WERI-Rb-1 (cell line): ENCODE measurements around the gene ROR2.

Experiments
- DNase-seq: peaks from one replicate; pipeline ENCODE4 v3.0.0-alpha.2; 2020
- H3K27ac ChIP-seq: fragments of 250-450 bp; sonication (Bioruptor Pico); 2 replicates; pipeline ENCODE4 v1.5.1; 2020; ENCODE audit warnings: mild to moderate bottlenecking, moderate library complexity
- H3K27me3 ChIP-seq: fragments of 250-450 bp; sonication (Bioruptor Pico); 2 replicates; pipeline ENCODE4 v1.5.1; 2021; ENCODE audit warnings: mild to moderate bottlenecking, low read depth, moderate library complexity; ENCODE audit not compliant: insufficient read depth, severe bottlenecking
- H3K36me3 ChIP-seq: fragments of 250-450 bp; sonication (Bioruptor Pico); 2 replicates; pipeline ENCODE4 v1.5.1; 2020; ENCODE audit warnings: mild to moderate bottlenecking, moderate library complexity
- H3K4me3 ChIP-seq: 2 replicates; pipeline ENCODE4 v1.5.1; 2011; ENCODE audit warnings: low read depth, mild to moderate bottlenecking, control low read depth, low read length
- H3K9me3 ChIP-seq: fragments of 250-450 bp; sonication (Bioruptor Pico); 2 replicates; pipeline ENCODE4 v1.5.1; 2021; ENCODE audit warnings: mild to moderate bottlenecking, moderate library complexity; ENCODE audit not compliant: severe bottlenecking
- CTCF ChIP-seq: IDR thresholded peaks from 2 replicates; pipeline ENCODE4 v1.5.1; 2011; ENCODE audit warnings: low read depth, mild to moderate bottlenecking, control low read depth, inconsistent platforms, low read length

ROR2 gene

DNA sequence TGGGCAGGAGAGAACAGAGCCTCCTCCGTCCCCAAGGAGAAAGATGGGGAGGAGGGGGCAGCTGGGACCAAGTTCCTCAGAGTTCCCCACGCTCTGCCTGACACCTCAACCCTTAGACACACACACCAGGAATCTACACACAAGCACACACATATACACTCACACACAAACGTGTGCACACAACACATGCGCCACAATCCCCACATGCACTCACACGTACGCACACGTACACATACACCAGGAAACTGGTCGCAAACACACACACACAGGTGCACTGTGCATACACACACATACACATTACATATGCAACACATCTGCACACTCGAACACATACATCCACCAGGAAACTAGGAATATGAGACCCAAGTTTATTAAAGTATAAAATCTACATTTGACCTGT lies 50.4 kb downstream of the ROR2 start:
- Histone ChIP-seq H3K36me3 (no peaks in the 10 kb centered on the region), H3K9me3 (no peaks in the 10 kb centered on the region), H3K27ac (peak overlapping the region; percentile 93), H3K4me3 (peak overlapping the region; percentile 30), H3K27me3 (no peaks in the 10 kb centered on the region)
- no peak for DNase-seq
- no peak for TF ChIP-seq CTCF

- no peaks in the 10 kb centered on the region for H3K9me3 ChIP-seq
- H3K36me3 ChIP-seq = no peaks in the 10 kb centered on the region
- H3K4me3 ChIP-seq = no peak overlapping the region
- no peak for TF ChIP-seq CTCF
- DNase-seq = no peak
- H3K27ac ChIP-seq = peak overlapping the region; percentile 93
- no peaks in the 10 kb centered on the region for H3K27me3 ChIP-seq
These were observed 50.8 kb downstream of the ROR2 start for GRCh38 chr9:91899219-91899563.

DNA sequence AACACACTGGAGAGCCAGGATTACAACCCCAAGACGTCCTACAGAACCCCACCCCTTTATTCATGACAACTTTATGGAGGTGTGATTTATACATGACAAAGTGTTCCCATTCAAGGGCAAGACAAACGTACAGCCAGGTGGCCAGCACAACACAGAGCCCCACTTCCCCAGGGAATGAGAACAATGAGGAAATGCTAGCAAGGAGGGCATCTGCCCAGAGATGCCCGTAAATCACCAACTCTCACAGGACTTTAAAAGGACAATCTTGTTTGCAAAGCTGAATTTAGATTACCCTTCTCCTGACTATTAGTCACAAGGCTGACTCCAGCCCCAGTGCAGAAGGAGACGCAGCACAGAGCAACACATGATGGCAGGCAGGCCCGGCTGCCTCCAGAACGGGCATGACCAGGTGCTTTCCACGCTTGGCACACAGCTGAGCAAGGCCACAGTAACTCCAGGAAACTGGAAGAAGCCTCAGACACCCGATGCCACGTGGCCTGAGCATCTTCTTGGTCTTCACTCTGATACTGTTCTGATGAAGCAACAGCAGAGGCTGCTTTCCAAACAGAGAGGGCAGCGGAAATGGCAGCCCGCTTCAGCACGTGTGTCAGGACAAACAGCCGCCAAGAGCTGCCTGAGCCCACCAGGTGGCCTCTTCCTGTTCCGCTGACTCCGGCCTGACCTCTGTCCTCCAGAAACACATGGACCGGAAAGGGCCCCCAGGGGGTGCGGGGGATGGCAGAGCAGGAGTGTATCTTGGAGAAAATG lies 51.4 kb downstream of the ROR2 start:
- TF ChIP-seq CTCF = 0 out of 2 replicates have a peak, but pooled peaks have one; percentile 13
- Histone ChIP-seq H3K27ac (peak overlapping the region; percentile 93), H3K36me3 (no peaks in the 10 kb centered on the region), H3K9me3 (no peaks in the 10 kb centered on the region), H3K4me3 (no peak overlapping the region), H3K27me3 (no peaks in the 10 kb centered on the region)
- DNase-seq = peak; percentile 61

GRCh38 chr9:91897201-91897600 lies 52.8 kb downstream of the ROR2 start:
- Histone ChIP-seq H3K36me3 (no peaks in the 10 kb centered on the region), H3K4me3 (peak overlapping the region; percentile 23), H3K27ac (peak overlapping the region; percentile 93), H3K27me3 (no peaks in the 10 kb centered on the region), H3K9me3 (no peaks in the 10 kb centered on the region)
- DNase-seq = no peak
- no peak for TF ChIP-seq CTCF

DNA sequence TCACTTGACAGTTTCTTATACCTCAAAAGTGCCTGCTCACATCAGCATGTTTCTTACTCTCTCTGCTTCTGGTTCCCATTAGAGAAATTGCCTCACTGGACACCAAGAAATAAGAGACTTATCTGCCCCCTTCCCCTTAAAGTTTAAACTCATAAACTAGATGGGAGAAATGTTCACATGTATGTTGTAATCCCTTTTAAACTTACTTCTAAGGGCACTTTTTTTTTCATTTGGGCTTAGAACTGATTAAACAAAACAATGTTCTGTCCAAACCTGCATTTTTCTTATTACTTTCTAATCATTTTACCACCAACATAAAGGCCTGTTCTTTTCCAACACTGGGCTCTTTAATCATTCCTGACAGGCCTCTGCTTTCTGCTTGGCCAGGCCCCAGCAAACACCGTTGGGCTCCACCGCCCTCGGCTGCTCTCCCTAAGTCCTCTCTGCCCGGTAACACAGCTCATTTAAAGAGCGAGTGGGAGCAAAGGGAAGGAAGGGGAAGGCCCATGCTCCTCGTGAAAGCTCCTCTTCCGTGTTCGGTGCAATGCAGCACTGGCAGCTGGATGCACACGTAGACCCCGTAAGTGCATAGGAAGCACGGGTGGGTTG lies 53.4 kb downstream of the ROR2 start:
- H3K27ac ChIP-seq = peak overlapping the region; percentile 93
- peak overlapping the region; percentile 23 for H3K4me3 ChIP-seq
- H3K9me3 ChIP-seq = no peaks in the 10 kb centered on the region
- H3K36me3 ChIP-seq = no peaks in the 10 kb centered on the region
- H3K27me3 ChIP-seq = no peaks in the 10 kb centered on the region
- DNase-seq = peak; percentile 84
- TF ChIP-seq CTCF = no peak
